ENCODE data around the gene CAMSAP1.

Gene CAMSAP1

DNA sequence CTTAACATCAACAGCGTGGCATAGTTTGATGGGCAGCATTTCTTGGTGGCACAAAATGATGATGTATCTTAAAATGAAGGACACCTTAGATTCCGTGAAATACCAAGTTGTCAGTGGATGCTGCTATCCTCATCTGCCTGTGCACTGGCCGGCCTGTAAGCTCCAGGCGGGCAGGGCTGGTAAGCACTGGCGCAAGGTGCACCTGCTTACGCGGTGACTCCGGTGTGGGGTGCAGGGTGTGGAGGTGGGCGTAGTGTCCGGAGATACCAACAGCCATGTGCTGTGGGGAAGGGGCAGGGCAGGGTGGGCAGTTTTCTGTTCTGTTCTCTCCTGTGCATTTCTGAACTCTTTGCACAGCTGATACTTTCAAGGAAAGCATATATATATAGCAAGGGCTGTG lies 103.9 kb downstream of the CAMSAP1 start:
- H3K4me3 ChIP-seq (ENCODE audit: low read depth in 1 of 2, low read length in 2 of 2): no peak overlapping the region
- H3K27ac ChIP-seq (ENCODE audit: low read depth, low read length): no peak overlapping the region
- no peak overlapping the region for H3K9ac ChIP-seq (ENCODE audit: low read depth in 1 of 2, low read length in 2 of 2)
- no peaks in the 10 kb centered on the region for H3K9me3 ChIP-seq (ENCODE audit: control insufficient read depth in 1 of 2, low read length in 2 of 2)
- peaks cover 0 to 4% of the 10 kb centered on the region in 2 donors for H3K4me1 ChIP-seq (ENCODE audit: control insufficient read depth in 1 of 2, insufficient read depth in 2 of 2, low read length in 2 of 2)
- no peaks in the 10 kb centered on the region for H3K27me3 ChIP-seq (ENCODE audit: control insufficient read depth in 1 of 2, insufficient read depth in 2 of 2, low read length in 2 of 2)
- no peaks in the 10 kb centered on the region for H3K36me3 ChIP-seq (ENCODE audit: control insufficient read depth in 1 of 2, insufficient read depth in 2 of 2, low read length in 2 of 2)

GRCh38 chr9:135802876-135803419 lies 104.4 kb downstream of the CAMSAP1 start:
- Histone ChIP-seq H3K4me1 (ENCODE audit: control insufficient read depth in 1 of 2, insufficient read depth in 2 of 2, low read length in 2 of 2) (peaks cover 0 to 4% of the 10 kb centered on the region in 2 donors), H3K4me3 (ENCODE audit: low read depth in 1 of 2, low read length in 2 of 2) (no peak overlapping the region), H3K9ac (ENCODE audit: low read depth in 1 of 2, low read length in 2 of 2) (no peak overlapping the region), H3K27me3 (ENCODE audit: control insufficient read depth in 1 of 2, insufficient read depth in 2 of 2, low read length in 2 of 2) (no peaks in the 10 kb centered on the region), H3K27ac (ENCODE audit: low read depth, low read length) (no peak overlapping the region), H3K9me3 (ENCODE audit: control insufficient read depth in 1 of 2, low read length in 2 of 2) (no peaks in the 10 kb centered on the region), H3K36me3 (ENCODE audit: control insufficient read depth in 1 of 2, insufficient read depth in 2 of 2, low read length in 2 of 2) (no peaks in the 10 kb centered on the region)

GRCh38 chr9:135801070-135801469 lies 106.3 kb downstream of the CAMSAP1 start:
- no peak overlapping the region for H3K9ac ChIP-seq (ENCODE audit: low read depth in 1 of 2, low read length in 2 of 2)
- H3K4me1 ChIP-seq (ENCODE audit: control insufficient read depth in 1 of 2, insufficient read depth in 2 of 2, low read length in 2 of 2): peaks cover 0 to 4% of the 10 kb centered on the region in 2 donors
- no peaks in the 10 kb centered on the region for H3K27me3 ChIP-seq (ENCODE audit: control insufficient read depth in 1 of 2, insufficient read depth in 2 of 2, low read length in 2 of 2)
- no peak overlapping the region for H3K27ac ChIP-seq (ENCODE audit: low read depth, low read length)
- H3K9me3 ChIP-seq (ENCODE audit: control insufficient read depth in 1 of 2, low read length in 2 of 2): no peaks in the 10 kb centered on the region
- H3K36me3 ChIP-seq (ENCODE audit: control insufficient read depth in 1 of 2, insufficient read depth in 2 of 2, low read length in 2 of 2): no peaks in the 10 kb centered on the region
- H3K4me3 ChIP-seq (ENCODE audit: low read depth in 1 of 2, low read length in 2 of 2): no peak overlapping the region

- H3K27ac ChIP-seq (ENCODE audit: low read depth, low read length): no peak overlapping the region
- H3K9me3 ChIP-seq (ENCODE audit: control insufficient read depth in 1 of 2, low read length in 2 of 2): no peaks in the 10 kb centered on the region
- no peak overlapping the region for H3K9ac ChIP-seq (ENCODE audit: low read depth in 1 of 2, low read length in 2 of 2)
- H3K4me1 ChIP-seq (ENCODE audit: control insufficient read depth in 1 of 2, insufficient read depth in 2 of 2, low read length in 2 of 2): no peaks in the 10 kb centered on the region
- no peaks in the 10 kb centered on the region for H3K36me3 ChIP-seq (ENCODE audit: control insufficient read depth in 1 of 2, insufficient read depth in 2 of 2, low read length in 2 of 2)
- H3K4me3 ChIP-seq (ENCODE audit: low read depth in 1 of 2, low read length in 2 of 2): no peak overlapping the region
- no peaks in the 10 kb centered on the region for H3K27me3 ChIP-seq (ENCODE audit: control insufficient read depth in 1 of 2, insufficient read depth in 2 of 2, low read length in 2 of 2)
Observed at GRCh38 chr9:135799261-135799660, 108.1 kb downstream of the CAMSAP1 start.

- no peaks in the 10 kb centered on the region for H3K9me3 ChIP-seq (ENCODE audit: control insufficient read depth in 1 of 2, low read length in 2 of 2)
- H3K4me3 ChIP-seq (ENCODE audit: low read depth in 1 of 2, low read length in 2 of 2): no peak overlapping the region
- H3K36me3 ChIP-seq (ENCODE audit: control insufficient read depth in 1 of 2, insufficient read depth in 2 of 2, low read length in 2 of 2): no peaks in the 10 kb centered on the region
- H3K4me1 ChIP-seq (ENCODE audit: control insufficient read depth in 1 of 2, insufficient read depth in 2 of 2, low read length in 2 of 2): no peaks in the 10 kb centered on the region
- no peak overlapping the region for H3K27ac ChIP-seq (ENCODE audit: low read depth, low read length)
- no peak overlapping the region for H3K9ac ChIP-seq (ENCODE audit: low read depth in 1 of 2, low read length in 2 of 2)
- no peaks in the 10 kb centered on the region for H3K27me3 ChIP-seq (ENCODE audit: control insufficient read depth in 1 of 2, insufficient read depth in 2 of 2, low read length in 2 of 2)
Observed at GRCh38 chr9:135798263-135798585, 109.1 kb downstream of the CAMSAP1 start.

- H3K27me3 ChIP-seq (ENCODE audit: control insufficient read depth in 1 of 2, insufficient read depth in 2 of 2, low read length in 2 of 2): no peaks in the 10 kb centered on the region
- H3K9ac ChIP-seq (ENCODE audit: low read depth in 1 of 2, low read length in 2 of 2): no peak overlapping the region
- no peaks in the 10 kb centered on the region for H3K9me3 ChIP-seq (ENCODE audit: control insufficient read depth in 1 of 2, low read length in 2 of 2)
- no peak overlapping the region for H3K4me3 ChIP-seq (ENCODE audit: low read depth in 1 of 2, low read length in 2 of 2)
- no peaks in the 10 kb centered on the region for H3K4me1 ChIP-seq (ENCODE audit: control insufficient read depth in 1 of 2, insufficient read depth in 2 of 2, low read length in 2 of 2)
- no peak overlapping the region for H3K27ac ChIP-seq (ENCODE audit: low read depth, low read length)
- no peaks in the 10 kb centered on the region for H3K36me3 ChIP-seq (ENCODE audit: control insufficient read depth in 1 of 2, insufficient read depth in 2 of 2, low read length in 2 of 2)
Observed at GRCh38 chr9:135797507-135798262, 109.7 kb downstream of the CAMSAP1 start.

GRCh38 chr9:135796784-135797485 lies 110.4 kb downstream of the CAMSAP1 start:
- Histone ChIP-seq H3K9ac (ENCODE audit: low read depth in 1 of 2, low read length in 2 of 2) (no peak overlapping the region), H3K36me3 (ENCODE audit: control insufficient read depth in 1 of 2, insufficient read depth in 2 of 2, low read length in 2 of 2) (no peaks in the 10 kb centered on the region), H3K4me1 (ENCODE audit: control insufficient read depth in 1 of 2, insufficient read depth in 2 of 2, low read length in 2 of 2) (no peaks in the 10 kb centered on the region)

DNA sequence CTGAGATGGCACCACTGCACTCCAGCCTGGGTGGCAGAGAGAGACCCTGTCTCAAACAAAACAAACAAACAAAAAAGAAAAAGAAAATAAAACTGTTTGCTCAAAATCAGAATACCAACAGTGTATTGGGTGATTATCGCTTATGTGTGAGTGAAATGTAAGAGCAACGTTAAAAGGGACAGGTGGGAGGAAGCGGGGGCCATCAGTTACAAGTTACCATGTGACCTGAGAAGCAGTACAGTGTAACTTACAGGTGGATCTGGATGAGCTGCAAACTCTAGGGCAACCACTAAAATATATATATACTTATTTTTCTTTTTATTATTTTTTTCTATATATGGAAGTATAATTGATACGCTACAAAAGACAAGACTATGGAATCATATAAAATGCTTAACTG lies 112.0 kb downstream of the CAMSAP1 start:
- no peak overlapping the region for H3K9ac ChIP-seq (ENCODE audit: low read depth in 1 of 2, low read length in 2 of 2)
- no peak overlapping the region for H3K4me3 ChIP-seq (ENCODE audit: low read depth in 1 of 2, low read length in 2 of 2)
- H3K9me3 ChIP-seq (ENCODE audit: control insufficient read depth in 1 of 2, low read length in 2 of 2): no peaks in the 10 kb centered on the region
- H3K27ac ChIP-seq (ENCODE audit: low read depth, low read length): no peak overlapping the region
- H3K4me1 ChIP-seq (ENCODE audit: control insufficient read depth in 1 of 2, insufficient read depth in 2 of 2, low read length in 2 of 2): no peaks in the 10 kb centered on the region
- H3K27me3 ChIP-seq (ENCODE audit: control insufficient read depth in 1 of 2, insufficient read depth in 2 of 2, low read length in 2 of 2): no peaks in the 10 kb centered on the region
- H3K36me3 ChIP-seq (ENCODE audit: control insufficient read depth in 1 of 2, insufficient read depth in 2 of 2, low read length in 2 of 2): no peaks in the 10 kb centered on the region

More at GRCh38 chr9:135796784-135797485, 110.4 kb downstream of the CAMSAP1 start:
- Histone ChIP-seq H3K27ac (ENCODE audit: low read depth, low read length) (no peak overlapping the region), H3K4me3 (ENCODE audit: low read depth in 1 of 2, low read length in 2 of 2) (no peak overlapping the region), H3K27me3 (ENCODE audit: control insufficient read depth in 1 of 2, insufficient read depth in 2 of 2, low read length in 2 of 2) (no peaks in the 10 kb centered on the region), H3K9me3 (ENCODE audit: control insufficient read depth in 1 of 2, low read length in 2 of 2) (no peaks in the 10 kb centered on the region)

GRCh38 chr9:135794361-135794885 lies 112.9 kb downstream of the CAMSAP1 start:
- Histone ChIP-seq H3K36me3 (ENCODE audit: control insufficient read depth in 1 of 2, insufficient read depth in 2 of 2, low read length in 2 of 2) (no peaks in the 10 kb centered on the region), H3K4me1 (ENCODE audit: control insufficient read depth in 1 of 2, insufficient read depth in 2 of 2, low read length in 2 of 2) (no peaks in the 10 kb centered on the region), H3K27me3 (ENCODE audit: control insufficient read depth in 1 of 2, insufficient read depth in 2 of 2, low read length in 2 of 2) (no peaks in the 10 kb centered on the region), H3K4me3 (ENCODE audit: low read depth in 1 of 2, low read length in 2 of 2) (no peak overlapping the region), H3K9me3 (ENCODE audit: control insufficient read depth in 1 of 2, low read length in 2 of 2) (no peaks in the 10 kb centered on the region), H3K27ac (ENCODE audit: low read depth, low read length) (no peak overlapping the region), H3K9ac (ENCODE audit: low read depth in 1 of 2, low read length in 2 of 2) (no peak overlapping the region)

GRCh38 chr9:135794057-135794335 lies 113.3 kb downstream of the CAMSAP1 start:
- no peak overlapping the region for H3K9ac ChIP-seq (ENCODE audit: low read depth in 1 of 2, low read length in 2 of 2)
- H3K4me1 ChIP-seq (ENCODE audit: control insufficient read depth in 1 of 2, insufficient read depth in 2 of 2, low read length in 2 of 2): peaks cover 0 to under 1% of the 10 kb centered on the region in 2 donors
- H3K9me3 ChIP-seq (ENCODE audit: control insufficient read depth in 1 of 2, low read length in 2 of 2): no peaks in the 10 kb centered on the region
- H3K4me3 ChIP-seq (ENCODE audit: low read depth in 1 of 2, low read length in 2 of 2): no peak overlapping the region
- H3K27me3 ChIP-seq (ENCODE audit: control insufficient read depth in 1 of 2, insufficient read depth in 2 of 2, low read length in 2 of 2): no peaks in the 10 kb centered on the region
- H3K27ac ChIP-seq (ENCODE audit: low read depth, low read length): no peak overlapping the region
- no peaks in the 10 kb centered on the region for H3K36me3 ChIP-seq (ENCODE audit: control insufficient read depth in 1 of 2, insufficient read depth in 2 of 2, low read length in 2 of 2)
